ENCODE measurements around the gene NUTM2B.
A peak's percentile ranks its signal among the peaks of the same experiment; 100 is the strongest.
"Not testable (repeated sequence)": the region's sequence is repeated elsewhere in the genome, so short reads cannot be mapped to it uniquely, and the experiment has no call there.

Gene NUTM2B, protein sequence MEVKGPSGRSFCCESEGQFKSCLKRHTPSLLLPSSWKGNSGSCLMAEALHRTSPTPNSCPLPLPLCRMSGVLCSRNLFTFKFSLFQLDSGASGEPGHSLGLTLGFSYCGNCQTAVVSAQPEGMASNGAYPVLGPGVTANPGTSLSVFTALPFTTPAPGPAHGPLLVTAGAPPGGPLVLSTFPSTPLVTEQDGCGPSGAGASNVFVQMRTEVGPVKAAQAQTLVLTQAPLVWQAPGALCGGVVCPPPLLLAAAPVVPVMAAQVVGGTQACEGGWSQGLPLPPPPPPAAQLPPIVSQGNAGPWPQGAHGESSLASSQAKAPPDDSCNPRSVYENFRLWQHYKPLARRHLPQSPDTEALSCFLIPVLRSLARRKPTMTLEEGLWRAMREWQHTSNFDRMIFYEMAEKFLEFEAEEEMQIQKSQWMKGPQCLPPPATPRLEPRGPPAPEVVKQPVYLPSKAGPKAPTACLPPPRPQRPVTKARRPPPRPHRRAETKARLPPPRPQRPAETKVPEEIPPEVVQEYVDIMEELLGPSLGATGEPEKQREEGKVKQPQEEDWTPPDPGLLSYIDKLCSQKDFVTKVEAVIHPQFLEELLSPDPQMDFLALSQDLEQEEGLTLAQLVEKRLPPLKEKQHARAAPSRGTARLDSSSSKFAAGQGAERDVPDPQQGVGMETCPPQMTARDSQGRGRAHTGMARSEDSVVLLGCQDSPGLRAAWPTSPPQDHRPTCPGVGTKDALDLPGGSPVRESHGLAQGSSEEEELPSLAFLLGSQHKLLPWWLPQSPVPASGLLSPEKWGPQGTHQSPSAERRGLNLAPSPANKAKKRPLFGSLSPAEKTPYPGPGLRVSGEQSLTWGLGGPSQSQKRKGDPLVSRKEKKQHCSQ

DNA sequence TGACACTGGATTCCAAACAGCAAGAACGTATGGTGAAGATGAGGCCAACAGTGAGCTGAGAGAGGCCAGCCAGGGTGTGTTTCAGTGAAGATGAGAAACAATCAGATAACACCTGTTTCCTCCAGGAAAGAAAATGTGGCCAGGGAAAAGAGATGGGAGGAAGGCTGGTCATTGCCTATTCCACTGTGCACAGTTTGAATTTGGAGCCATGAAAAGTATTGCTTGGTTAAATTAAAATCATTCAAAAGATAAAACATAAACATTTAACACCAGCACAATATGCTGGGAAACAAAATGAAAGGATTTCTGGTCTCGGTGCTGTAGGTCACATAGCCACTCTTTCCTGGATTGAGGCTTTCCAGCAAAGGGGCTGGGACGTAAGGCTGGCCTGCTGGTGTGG, at the start of gene NUTM2B:
Gene NUTM2B (plus strand): TSS at position 301 of the 400 bp plus-strand sequence. CDS start 383 bp downstream, outside the sequence.
- DNase-seq, result not testable (repeated sequence)

DNA sequence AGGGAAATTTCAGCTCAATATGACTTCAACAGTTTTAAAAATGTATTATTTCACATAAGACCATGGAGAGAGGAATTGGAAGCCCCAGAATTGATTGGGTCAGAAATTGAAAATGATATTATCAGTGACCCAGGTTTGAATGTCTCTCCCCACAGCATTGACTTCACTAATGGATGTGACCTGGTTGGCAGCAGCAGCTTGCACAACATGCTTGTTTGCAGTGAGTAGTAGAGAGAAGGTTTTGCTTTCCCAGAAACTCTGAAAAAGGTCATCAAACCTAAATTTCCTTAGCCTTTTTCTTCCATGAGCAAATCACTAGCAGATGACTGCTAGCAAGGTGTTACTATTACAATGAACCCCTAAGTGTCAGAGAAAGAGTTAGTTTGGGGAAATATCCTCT, 39.7 kb upstream of the NUTM2B start:
- DNase-seq, result not testable (repeated sequence)

DNA sequence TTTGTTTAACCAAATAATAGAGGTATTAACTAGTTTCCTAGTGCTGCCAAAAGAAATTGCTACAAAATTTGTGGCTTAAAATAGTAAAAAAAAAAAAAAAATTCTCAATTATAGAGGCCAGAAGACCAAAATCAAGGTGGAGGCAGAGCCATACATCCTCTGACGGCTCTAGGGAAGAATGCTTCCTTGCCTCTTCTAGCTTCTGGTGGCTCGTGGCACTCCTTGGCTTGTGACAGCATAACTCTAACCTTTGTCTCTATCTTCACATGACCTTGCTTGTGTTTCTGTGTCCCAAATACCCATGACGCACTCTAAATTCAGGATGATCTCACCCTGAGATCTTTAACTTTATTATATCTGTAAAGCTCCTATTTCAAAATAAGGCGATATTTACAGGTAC, 38.3 kb upstream of the NUTM2B start:
- DNase-seq, result not testable (repeated sequence)

DNA sequence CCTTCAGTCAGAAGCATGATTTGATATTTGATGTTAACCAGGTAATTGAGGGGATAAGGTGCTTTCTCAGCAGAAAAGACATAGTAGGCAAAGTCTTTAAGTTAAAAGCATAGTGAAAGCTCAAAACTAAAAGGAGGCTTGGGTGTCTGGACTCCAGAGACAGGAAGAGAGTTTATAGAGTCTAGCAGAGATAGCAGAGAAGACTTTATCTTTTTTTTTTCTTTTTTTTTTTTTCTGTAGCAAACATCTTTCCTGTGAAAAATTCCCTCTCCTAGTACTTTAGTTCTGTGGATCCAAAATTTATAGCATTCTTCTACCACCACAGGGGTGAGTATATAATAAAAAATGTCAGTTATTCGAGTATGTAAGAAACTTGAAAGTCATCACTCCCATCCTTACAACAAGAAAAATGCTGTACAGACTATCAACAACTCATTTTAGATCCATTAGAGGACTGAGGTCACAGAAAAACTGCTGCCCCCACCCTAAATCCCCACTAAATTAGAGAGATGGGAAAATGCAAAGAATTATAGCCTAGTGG, 33.7 kb upstream of the NUTM2B start:
- DNase-seq, result not testable (repeated sequence)

DNA sequence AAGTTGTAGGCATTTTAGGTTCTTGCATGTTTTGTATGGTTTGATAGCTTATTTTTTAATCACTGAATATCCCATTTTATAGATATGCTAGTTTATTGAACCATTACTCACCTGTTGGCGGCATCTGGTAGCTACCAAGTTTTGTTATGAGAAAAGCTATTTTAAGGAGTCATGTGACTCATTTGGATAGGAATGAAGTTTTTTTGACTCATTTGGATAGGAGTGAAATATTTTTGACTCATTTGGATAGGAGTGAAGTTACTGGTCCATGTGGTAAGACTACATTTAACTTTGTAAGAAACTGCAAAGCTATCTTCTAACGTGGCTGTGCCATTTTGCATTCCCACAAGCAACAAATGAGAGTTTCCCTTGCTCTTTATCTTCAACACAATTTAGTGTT, 28.1 kb upstream of the NUTM2B start:
- DNase-seq, result not testable (repeated sequence)

DNA sequence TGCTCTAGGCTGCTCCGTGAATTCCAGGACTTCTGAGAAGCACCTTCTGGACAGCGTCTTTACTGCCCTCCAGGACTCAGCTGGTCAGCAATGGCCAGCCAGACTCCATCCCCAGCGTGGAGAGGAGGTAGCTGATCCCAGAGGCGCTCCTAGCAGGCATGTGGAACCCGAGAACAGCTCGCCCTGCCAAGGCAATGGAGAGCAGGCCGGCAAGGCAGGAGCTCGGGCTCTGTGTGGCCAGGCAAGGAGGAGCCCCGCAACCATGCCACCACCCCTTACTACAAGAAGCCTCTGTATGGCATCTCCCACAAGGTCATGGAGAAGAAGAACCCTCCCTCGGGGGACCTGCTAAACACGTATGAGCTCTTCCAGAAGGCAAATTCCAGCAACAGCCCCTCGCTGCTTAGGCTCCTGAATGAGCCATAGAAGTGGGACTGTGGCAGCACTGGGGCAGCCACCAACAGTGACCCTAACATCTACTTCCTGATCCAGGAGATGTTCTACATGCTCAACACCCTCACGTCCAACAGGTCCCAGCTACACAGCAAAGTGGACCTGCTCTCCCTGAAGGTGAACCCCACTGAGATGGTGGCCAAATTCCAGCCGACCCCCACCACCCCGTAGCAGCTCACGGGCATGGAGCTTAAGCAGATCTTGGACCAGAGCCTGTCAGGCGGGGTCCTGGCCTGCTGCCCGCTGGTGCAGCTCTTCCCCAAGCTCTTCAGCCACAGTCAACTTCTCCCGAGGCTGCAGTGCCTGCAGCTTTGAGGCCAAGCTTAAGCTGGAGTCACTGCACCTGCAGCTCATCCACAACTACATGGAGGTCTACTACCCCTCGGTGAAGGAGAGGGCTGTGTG, 19.8 kb upstream of the NUTM2B start:
- DNase-seq, result not testable (repeated sequence)

DNA sequence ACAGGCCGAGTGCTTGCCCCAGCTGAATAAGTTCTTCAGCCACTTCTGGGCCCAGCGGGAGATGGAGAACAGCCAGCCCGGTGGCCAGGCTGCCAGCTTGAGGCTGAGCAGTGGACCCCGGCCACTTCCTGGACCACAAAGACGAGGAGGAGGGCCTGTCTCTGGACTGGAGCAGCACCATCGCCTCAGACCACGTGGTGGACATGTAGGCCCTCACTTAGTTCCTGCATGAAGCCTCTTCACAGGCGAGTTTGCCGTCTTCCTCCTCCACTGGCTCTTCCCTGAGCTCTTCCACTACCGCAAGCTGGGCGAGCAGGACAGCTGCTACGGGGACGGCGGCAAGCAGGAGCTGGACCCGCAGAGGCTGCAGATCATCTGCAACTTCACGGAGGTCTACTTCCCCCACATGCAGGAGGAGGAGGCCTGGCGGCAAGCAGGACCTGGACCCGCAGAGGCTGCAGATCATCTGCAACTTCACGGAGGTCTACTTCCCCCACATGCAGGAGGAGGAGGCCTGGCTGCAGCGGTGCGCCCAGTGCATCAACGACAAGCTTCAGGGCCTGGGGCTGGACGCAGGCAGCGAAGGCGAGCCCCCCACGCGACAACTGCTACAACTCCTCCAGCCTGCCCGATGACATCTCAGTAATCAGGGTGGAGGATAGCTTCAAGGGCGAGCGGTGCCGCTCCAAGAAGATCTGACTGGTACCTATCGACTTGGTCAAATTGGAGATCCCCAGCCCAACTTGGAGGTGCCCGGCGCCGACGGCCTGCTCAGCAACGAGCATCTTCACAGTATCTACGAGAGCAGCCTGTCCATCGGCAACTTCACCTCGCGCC, 18.9 kb upstream of the NUTM2B start:
- not testable (repeated sequence) for DNase-seq

DNA sequence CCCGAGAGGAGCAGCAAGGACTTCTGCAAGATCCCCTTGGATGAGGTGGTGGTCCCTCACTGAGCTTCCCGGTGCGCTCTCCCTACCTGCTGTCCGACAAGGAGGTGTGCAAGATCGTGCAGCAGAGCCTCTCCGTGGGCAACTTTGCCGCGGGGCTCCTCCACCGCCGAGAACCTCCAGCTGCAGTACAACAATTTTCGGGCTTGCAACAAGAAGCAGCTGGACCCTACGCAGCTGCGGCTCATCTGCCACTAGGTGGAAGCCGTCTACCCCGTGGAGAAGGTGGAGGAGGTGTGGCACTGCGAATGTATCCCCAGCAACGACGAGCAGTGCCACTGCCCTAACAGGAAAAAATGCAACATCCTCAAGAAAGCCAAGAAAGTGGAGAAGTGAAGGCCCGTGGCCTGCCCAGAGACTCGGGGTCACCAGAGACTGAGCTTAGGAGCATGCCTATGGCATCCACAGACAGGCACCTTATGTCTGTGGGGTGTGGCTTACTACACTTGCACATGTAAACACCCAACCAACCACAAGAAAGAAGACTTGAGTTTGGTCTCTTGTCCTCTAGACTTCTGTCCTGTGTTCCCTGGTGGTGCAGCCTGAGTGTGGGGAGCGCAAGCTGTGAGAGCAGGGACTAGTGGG, 17.9 kb upstream of the NUTM2B start:
- DNase-seq, result peak; percentile 51

DNA sequence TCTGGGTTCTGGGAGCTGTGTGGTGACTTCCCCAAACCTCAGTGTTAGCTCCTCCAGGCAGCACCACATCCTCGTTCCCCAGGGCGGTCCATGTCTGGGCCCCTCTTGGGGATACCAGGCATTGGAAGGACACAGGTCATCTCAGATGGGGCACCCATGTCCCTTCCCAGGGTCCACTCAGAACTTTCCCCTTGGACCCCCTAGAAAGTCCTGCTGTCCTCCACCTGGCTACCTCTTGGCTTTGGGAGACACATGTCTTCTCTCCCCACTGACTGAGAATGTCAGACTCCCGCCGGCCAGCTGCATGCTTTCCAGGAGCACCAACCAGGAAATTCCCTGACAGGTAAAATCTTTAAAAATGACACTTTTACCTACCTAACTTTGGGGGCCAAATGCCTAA, 16.4 kb upstream of the NUTM2B start:
- DNase-seq, result not testable (repeated sequence)

DNA sequence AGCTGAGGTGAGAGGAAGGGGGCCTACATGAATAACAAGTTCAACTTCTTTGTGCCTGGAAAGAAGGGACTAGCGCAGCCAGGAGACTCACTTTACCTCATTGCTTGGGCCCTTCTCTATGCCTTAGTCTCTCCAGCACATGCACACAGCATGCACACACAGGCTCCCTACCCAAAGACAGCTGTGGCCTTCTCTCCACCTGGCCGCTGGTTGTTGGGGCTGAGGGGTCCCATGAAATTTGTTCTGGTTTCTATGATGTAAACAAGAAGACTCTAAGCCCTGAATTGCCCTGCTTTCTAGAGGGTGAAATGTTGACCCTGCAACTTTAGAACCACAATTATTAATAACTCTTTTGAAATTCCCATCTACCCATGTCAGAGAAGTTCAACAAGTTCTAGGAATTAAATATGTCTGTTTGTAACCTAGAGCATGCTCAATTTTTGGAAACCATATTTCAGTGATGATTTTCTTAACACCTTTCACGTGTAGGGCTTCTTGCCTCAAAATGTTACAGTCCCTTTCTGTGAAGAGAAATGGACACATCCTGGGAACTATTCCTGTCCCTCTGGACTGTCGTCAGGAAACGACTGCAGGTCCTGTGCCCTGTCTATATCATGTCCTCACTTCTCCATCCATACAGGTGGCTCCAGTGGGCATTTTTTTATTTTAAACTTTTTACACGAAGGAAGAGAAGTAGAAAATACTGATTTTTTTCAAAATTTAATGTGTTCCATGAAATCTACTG, 15.4 kb upstream of the NUTM2B start:
- not testable (repeated sequence) for DNase-seq

DNA sequence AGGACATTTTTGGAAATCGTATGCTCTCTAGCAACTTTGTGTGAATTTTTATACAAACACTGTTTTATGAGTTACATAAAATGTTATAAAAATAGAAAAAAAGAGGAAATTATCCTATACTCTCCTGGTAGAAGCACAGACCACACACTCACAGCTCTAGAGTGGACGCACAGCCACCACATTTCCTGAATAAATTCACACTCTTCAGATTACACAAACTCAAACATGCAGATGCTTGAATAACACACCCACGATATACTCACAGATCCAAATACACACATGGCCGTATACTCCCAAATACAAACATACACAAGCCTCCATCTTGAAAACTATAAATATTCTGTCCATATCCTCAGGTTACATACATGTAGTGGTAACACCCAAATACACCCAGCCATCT, 14.2 kb upstream of the NUTM2B start:
- not testable (repeated sequence) for DNase-seq

DNA sequence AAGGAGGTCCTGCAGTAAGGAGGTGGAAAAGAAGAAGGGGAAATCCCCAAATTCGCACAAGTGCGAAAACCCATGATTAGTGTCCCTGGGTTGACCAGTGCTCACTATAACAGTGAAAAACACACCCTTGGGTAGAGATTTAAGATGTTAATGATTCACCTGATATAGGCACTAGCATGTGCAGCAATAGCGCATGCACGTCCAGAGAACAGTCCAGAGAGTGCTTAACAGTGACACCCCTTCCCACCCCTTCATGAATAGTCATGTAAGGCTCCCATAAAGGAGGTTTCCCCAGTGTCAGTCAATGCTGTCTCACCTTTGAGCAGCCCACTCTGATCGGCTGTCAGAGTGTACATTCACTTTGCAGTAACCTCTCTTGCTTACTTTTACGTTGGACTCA, 6.4 kb upstream of the NUTM2B start:
- DNase-seq, result not testable (repeated sequence)

DNA sequence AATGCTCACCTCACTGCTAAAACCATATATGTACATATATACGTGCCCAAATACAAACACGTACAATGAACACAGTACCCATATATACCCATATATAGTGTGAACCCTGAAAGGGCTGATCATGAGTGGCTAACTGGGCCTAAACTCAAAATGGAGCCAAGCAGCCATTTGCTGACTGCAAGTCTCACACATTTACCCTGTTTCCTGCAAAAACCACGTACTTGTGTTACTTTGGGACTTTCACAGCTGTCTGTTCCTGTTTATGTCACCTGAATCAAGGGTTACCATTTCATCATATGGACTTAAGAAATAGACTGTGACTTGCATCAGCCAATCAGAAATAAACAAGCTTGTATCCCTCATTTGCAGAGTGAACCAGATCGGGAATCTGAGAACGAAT, 5.9 kb upstream of the NUTM2B start:
- DNase-seq, result not testable (repeated sequence)

DNA sequence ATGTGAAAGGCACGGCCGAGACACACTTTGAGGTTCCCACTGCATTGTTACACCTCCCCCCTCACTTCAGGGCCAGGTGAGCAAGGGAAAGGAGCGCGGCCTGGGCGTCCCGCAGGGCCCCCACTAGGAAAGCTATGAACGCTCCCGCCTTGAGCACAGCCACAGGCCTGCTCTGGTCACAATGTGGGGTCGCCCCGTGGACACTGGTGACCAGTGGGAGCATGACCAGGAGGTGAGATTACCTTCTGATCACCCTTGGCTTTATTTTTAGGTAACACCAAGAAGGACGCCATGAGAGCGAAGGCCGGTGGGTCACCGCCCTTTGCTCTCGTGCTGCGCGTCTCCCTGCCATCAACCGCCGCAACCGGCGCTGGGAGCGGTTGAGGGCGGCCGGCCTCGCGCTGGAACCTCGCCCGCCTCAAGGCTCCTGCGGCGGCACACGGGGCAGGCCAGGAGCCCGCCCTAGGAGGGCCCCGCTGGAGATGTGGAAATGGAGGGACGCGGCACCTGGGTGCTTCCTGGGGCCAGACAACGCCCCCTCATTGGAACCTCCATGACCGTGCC, 2.6 kb upstream of the NUTM2B start:
- DNase-seq, result not testable (repeated sequence)

DNA sequence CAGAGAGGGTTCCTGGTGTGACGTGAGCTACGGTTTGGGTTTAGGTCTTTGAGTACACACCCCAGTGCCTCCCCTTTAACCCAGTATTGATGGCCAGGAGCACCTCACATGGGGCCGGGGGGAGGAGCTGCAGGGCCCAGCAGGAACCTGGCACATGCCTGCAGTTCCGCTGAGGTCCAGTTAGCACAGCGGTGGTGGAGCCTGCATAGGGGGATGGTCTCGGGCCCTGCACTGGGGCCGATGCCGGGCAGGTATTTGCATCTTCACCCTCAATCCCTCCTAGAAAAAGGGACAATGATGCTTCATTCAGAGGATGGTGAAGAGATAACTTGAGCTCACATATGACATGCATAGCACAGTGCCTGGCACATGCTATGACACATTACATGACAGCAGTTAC, 4.0 kb downstream of the NUTM2B start:
- DNase-seq, result not testable (repeated sequence)

DNA sequence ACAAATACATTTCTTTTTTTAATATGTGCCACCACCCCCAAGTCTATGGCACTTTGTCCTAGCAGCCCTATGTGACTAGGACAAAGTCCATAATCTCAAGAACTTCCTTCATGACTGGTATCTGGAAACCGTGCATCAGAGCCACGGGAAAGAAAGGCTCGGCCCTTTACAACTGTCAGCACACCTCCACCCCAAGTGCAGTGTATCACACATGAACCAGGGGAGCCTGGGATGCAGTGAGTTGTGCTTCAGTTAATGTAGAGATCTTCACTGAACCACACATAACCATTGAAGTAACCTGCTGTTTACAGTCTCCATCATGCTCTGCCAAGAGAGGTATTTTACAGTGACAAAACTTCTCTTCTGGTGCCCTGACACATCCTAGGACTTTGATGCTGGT, 11.9 kb downstream of the NUTM2B start:
- not testable (repeated sequence) for DNase-seq

DNA sequence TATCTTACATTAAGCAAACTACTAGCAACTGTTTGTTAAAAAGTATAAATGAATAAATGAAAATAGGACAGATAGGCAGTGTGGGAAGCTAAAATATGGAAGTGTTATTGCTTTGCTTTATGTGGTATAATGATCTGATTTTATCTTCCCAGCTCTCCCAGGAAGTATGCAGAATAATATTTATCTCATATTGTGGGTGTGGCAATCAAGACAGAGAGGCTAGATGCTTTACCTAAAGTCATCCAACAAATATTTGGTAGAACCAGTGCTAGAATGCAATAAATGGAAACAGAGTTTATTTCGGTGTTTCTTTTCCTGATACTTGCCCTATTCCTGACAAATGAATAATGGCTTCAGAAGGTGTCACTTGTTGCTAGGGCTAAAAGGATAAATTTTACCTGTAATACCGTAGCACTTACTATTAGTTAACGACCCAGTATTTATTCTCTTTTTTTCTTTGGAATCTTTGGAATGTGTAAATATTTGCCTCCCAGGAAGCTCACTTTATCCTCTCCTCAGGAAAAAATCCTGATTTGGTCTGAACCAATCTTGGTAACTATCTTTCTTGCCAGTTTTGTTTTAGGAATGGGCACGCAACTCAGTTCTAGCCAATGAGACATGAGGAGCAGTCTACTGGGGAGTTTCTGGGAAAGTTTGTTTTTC, 14.0 kb downstream of the NUTM2B start:
- DNase-seq, result not testable (repeated sequence)

DNA sequence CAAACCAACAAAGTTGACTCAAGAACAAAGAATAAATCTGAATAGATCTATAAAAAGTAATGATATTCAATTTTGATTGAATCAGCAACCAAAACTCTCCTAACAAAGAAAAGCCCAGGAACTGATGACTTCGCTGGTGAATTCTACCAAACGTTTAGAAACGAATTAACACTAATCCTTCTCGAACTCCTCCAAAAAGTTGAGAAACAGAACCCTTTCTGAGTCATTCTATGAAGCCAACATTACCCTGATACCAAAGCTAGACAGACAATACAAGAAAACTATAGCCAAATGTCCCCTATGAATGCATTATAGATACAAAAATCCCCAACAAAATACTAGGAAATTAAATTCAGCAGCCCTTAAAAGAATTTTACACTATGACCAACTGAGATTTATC, 17.0 kb downstream of the NUTM2B start:
- DNase-seq, result not testable (repeated sequence)

DNA sequence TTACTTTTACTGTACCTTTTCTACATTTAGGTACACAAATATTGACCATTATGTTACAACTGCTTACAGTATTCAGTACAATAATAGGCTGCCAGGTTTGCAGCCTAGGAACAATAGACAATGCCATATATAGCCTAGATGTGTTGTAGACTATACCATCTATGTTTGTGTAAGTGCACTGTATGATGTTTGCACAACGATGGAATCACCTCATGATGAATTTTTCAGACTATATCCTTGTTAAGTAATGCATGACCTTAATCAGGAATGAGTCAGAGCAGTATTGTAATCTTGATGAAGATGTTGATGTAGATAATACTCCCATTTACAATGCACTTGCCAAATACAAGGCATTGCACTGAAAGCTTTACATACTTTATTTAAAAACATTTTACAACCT, 23.6 kb downstream of the NUTM2B start:
- not testable (repeated sequence) for DNase-seq

Measured in stimulated activated CD4-positive, alpha-beta T cell treated with anti-CD3 and anti-CD28 coated beads, Interleukin-4, amount 100 ng/mL, for 24 hours (primary cell).